D721Med (cell line): Measurements from ENCODE around the gene CEP170B.

Experiments
- DNase-seq: peaks from one replicate; pipeline ENCODE4 v3.0.0; 2011; ENCODE audit warnings: low spot score; ENCODE audit not compliant: insufficient read length
- FAIRE-seq: peaks from 2 replicates; lab custom pipeline; 2011; peaks lifted over from hg19 to GRCh38; lab: Jason Lieb, UNC
- TF ChIP-seq, protein P1 (sequence below): IDR thresholded peaks from 2 replicates; pipeline ENCODE4 v1.5.1; 2012; ENCODE audit warnings: mild to moderate bottlenecking, control low read depth; ENCODE audit not compliant: insufficient read depth; ENCODE audit errors: missing control alignments

Gene CEP170B

DNA sequence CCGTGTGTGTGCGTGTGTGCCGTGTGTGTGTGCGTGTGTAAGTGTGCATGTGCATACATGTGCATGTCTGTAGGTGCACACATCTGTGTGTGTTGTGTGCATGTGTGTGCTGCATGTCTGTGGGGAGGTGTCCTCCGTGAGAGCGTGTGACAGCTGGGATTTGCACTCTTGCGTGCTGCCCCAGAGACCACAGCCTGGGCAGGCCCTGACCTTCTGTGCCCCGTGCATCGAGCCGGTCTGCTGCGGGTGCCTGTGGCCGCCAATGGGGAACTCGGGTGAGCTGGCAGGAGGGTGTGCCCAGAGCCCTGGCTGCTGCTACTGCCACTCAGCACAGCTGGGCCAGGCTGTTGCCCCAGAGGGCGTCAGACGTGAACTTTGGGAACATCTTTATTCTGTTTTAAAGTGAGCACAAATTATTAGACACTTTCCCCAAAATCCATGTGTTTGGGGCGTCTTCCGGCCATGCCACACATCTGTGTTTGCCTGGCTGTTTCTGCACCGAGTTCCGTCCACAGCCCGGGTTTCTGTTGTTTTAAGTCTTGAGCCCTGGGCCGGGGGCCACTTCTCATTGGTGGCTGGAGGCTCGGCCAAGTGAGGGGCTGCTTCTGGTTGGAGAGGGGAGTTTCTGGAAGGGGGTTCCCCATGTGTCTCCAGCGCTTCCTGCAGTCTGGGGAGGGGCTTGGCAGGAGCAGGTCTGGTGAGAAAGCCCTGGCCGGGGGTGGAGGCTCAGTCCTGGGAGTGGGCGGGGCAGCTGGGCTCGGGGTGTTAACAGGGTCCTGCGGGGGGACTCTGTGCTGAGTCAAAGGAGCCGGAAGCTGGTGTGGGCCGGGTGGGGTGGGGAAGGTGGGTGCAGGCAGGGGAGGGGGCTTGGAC, 7.6 kb downstream of the CEP170B start:
- FAIRE-seq (no peak), DNase-seq (no peak)
- TF ChIP-seq, protein P1, sequence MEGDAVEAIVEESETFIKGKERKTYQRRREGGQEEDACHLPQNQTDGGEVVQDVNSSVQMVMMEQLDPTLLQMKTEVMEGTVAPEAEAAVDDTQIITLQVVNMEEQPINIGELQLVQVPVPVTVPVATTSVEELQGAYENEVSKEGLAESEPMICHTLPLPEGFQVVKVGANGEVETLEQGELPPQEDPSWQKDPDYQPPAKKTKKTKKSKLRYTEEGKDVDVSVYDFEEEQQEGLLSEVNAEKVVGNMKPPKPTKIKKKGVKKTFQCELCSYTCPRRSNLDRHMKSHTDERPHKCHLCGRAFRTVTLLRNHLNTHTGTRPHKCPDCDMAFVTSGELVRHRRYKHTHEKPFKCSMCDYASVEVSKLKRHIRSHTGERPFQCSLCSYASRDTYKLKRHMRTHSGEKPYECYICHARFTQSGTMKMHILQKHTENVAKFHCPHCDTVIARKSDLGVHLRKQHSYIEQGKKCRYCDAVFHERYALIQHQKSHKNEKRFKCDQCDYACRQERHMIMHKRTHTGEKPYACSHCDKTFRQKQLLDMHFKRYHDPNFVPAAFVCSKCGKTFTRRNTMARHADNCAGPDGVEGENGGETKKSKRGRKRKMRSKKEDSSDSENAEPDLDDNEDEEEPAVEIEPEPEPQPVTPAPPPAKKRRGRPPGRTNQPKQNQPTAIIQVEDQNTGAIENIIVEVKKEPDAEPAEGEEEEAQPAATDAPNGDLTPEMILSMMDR, result no peak

DNA sequence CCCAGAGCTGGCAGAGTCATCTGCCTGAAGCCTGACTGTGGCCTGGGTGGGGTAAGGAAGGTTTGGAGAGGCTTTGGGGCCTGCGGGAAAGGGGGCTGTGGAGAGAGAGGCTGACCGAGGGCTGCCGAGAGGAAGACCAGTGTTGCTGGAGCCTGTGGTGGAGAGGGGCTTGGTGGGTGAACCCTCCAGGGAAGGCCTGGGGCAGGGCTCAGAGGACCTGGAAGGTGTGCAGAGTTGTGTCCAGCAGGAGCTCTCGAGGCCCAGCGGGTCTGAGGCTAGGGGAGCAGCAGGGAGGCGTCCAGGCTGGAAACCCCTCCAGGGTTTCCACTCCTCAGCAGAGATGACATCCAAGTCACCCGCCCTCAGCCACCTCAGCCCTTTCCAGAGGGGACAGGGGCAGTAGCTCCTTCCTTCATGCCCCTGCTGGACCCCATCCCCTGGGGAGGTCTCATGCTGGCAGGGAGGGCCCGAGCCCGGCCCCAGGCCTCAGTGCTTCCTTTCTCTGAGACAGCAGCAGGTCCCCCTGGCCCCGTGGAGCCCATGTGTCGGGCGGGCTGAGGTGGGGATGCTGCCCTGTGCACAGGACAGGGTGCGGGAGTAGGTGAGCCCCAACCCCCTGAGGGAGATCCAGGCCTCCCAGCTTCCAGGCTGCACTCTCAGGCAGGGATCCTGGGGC, 8.4 kb downstream of the CEP170B start:
- DNase-seq (no peak), FAIRE-seq (no peak)
- TF ChIP-seq, protein P1, result no peak

DNA sequence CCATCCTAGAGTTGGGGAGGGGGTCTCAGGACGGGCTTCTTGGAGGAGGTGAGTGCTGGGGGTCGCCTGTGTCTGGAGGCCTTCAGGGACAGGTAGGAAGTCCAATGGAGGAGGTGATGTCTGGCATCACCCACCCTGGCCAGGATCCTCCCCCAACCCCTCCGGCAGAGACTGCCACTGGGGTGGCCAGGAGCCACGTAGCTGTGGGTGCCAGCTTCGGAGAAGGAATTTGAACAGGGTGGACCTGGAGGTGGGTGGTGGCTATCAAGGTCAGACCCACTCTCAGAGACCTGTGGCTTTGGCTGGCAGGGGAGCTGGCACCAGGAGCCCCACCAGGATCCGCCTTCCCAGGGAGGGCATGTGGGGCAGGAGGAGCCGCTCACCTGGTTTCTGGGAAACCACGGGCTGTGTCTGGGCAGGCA, 9.1 kb downstream of the CEP170B start:
- FAIRE-seq, result no peak
- TF ChIP-seq, protein P1, result no peak

DNA sequence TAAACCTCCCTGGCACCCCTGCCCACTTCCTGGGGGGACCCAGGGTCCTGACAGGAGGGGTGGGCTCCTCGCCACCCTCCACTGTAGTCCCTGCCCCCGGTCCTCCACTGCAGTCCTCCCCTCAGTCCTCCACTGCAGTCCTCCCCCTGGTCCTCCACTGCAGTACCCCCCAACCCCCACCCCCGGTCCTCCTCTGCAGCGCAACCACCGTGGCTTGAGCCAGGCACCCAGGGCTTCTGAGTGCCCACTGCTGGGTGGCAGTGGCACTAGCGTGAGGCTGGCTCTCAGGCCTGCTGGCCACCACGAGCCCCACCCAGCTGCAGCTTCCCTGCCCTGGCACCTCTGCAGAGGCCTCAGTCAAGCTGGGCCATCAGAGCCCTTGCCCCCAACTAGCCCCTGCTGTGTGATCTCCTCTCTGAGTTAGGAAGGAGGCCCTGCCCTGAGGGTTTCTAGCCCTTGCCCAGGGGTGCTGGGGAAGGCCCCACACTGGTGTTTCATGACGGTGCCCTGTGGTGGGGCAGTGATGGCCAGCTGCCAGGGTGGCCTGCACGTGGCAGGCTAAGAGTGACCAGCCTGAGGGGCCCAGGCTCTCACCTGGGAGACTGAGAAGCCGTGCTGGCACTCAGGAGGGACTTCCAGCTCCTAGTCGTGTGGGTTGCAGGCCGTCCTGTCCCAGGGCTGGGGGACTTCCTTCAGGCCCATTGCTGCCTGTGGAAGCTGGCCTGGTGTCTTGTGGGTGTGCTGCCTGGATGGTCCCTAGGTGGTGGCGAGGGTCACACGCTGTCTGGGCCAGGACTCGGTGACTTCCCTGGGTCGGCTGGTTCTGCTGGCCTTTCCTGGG, 9.7 kb downstream of the CEP170B start:
- no peak for DNase-seq
- TF ChIP-seq, protein P1, result no peak
- no peak for FAIRE-seq

More for the DNA sequence above, 9.1 kb downstream of the CEP170B start:
- DNase-seq, result no peak

DNA sequence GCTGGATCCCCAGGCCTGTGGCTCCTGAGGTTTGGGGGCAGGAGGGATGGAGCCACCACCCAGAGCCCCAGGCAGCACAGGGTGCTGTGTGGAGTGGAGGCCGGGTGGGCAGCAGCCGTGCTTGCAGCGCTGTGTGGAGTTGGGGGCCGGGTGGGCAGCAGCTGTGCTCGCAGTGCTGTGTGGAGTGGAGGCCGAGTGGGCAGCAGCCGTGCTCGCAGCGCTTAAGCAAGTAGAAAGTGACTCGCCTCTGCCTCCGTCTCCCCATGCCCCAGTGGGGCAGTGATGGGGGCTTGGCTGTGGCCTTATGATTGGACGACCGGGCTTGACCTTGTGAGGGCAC, 10.3 kb downstream of the CEP170B start:
- no peak for FAIRE-seq
- DNase-seq, result no peak
- TF ChIP-seq, protein P1, result no peak

DNA sequence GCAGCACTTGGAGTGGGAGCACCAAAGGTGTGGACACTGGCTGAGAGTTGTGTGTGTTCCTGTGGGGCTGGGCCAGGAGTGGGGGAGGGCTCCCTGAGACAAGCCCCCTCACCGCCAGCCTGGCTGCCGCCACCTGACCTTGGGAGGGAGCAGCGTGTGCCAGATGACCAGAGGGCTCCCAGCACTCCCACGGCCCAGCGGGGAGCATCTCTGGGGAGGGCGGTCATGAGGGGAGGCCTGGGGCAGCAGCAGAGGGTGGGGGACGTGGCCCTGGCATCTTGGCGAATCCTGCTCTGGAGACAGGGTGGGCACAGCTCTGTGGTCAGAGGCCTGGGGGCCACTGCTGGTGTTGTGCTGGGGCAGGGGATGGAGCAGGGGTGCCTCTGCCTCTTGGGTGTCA, 10.7 kb downstream of the CEP170B start:
- no peak for FAIRE-seq

More for the DNA sequence above, 10.7 kb downstream of the CEP170B start:
- DNase-seq, result no peak
- TF ChIP-seq, protein P1, result no peak
